Stimulated activated CD8-positive, alpha-beta memory T cell treated with anti-CD3 and anti-CD28 coated beads, Interleukin-15, amount 100 ng/mL, for 24 hours (primary cell): ENCODE data around the gene RNF148.

Experiments
- DNase-seq: peaks from one replicate; pipeline ENCODE4 v3.0.0-alpha.2; 2020; ENCODE audit warnings: low read depth

Gene RNF148

GRCh38 chr7:122702872-122703510, at the start of gene RNF148:
Gene RNF148 (minus strand): TSS chr7:122702922. CDS start chr7:122702750, 172 bp downstream.
- no peak for DNase-seq

- no peak for DNase-seq
These were observed 47.7 kb upstream of the RNF148 start for GRCh38 chr7:122750389-122750788.

- DNase-seq, result no peak
These were observed 45.5 kb upstream of the RNF148 start for GRCh38 chr7:122748195-122748594.

GRCh38 chr7:122746948-122747347, 44.2 kb upstream of the RNF148 start:
- DNase-seq, result no peak

- DNase-seq, result no peak
These were observed 40.5 kb upstream of the RNF148 start for GRCh38 chr7:122743211-122743610.

- DNase-seq, result no peak
These were observed 36.2 kb upstream of the RNF148 start for GRCh38 chr7:122738947-122739346.

- no peak for DNase-seq
These were observed 33.5 kb upstream of the RNF148 start for GRCh38 chr7:122736183-122736582.

GRCh38 chr7:122727759-122728158, 25.0 kb upstream of the RNF148 start:
- no peak for DNase-seq

GRCh38 chr7:122727354-122727753, 24.6 kb upstream of the RNF148 start:
- no peak for DNase-seq

- DNase-seq, result no peak
These were observed 24.2 kb upstream of the RNF148 start for GRCh38 chr7:122726881-122727280.

GRCh38 chr7:122724366-122724765, 21.6 kb upstream of the RNF148 start:
- DNase-seq, result no peak

- no peak for DNase-seq
These were observed 16.4 kb upstream of the RNF148 start for GRCh38 chr7:122719010-122719578.

GRCh38 chr7:122717356-122718089, 14.8 kb upstream of the RNF148 start:
- DNase-seq, result no peak

GRCh38 chr7:122715183-122715582, 12.5 kb upstream of the RNF148 start:
- no peak for DNase-seq

GRCh38 chr7:122710916-122711315, 8.2 kb upstream of the RNF148 start:
- DNase-seq, result no peak

GRCh38 chr7:122709930-122710646, 7.4 kb upstream of the RNF148 start:
- DNase-seq, result no peak

- no peak for DNase-seq
These were observed 4.1 kb upstream of the RNF148 start for GRCh38 chr7:122706836-122707235.

- no peak for DNase-seq
These were observed 3.7 kb downstream of the RNF148 start, which contains the start of gene RNF133 for GRCh38 chr7:122699017-122699416. Gene RNF133 (minus strand): TSS chr7:122699117. CDS start chr7:122698918, 199 bp downstream.

GRCh38 chr7:122695816-122696215, 6.9 kb downstream of the RNF148 start:
- no peak for DNase-seq

- no peak for DNase-seq
These were observed 8.0 kb downstream of the RNF148 start for GRCh38 chr7:122694697-122695096.

- no peak for DNase-seq
These were observed 9.9 kb downstream of the RNF148 start for GRCh38 chr7:122692769-122693309.

- DNase-seq, result no peak
These were observed 11.0 kb downstream of the RNF148 start for GRCh38 chr7:122691569-122692235.
